Heart left ventricle (tissue), 13 donors: ENCODE results near the gene SPTBN4.

Source experiments
- CTCF ChIP-seq, 12 donors: fragments of 200-600 bp; sonication (generic) in 4 of 12; IDR thresholded peaks; one replicate each; pipeline versions ENCODE4 v1.5.0 to v1.8.0; 2018 to 2022; ENCODE audit warnings: antibody characterized with exemption in 12 of 12, mild to moderate bottlenecking in 5 of 12
- POLR2A ChIP-seq, 2 donors: fragments of 450-650 bp; IDR thresholded peaks; one replicate each; pipeline ENCODE4 v1.6.1; 2017; ENCODE audit warnings: antibody characterized with exemption in 2 of 2, mild to moderate bottlenecking in 2 of 2, moderate library complexity in 2 of 2
- donor health status: ischemic (EF 13 %, LVEDD 7.1; RV severe dilation, severe dysfunction).
- donor health status: DM: no; HTN: yes; CAD: no.
- donor health status: DM: no; HTN: no; CAD: no.
- donor health status: ischemic (EF 25% LVEDD 6.9; RV normal size, moderate dysfunction).
- donor health status: ischemic (EF 25% LVEDD 5.7; RV mildly dilated, moderate dysfunction).
- donor health status: ischemic (EF 35%, LVEDD 5.7; RV mildly dilated, moderate dysfunction).
- donor health status: nonischemic (EF 11% LVEDD 7.7; RV severe dilation, severe dysfunction).
- donor health status: DM: yes; HTN: yes; CAD: no.
- donor health status: PGD.
- donor health status: ischemic (EF 29% LVEDD 5.4; RV normal size, mild dysfunction).
- donor health status: nonischemic (EF 23%, LVEDD 6.1; RV moderate dilation, normal function).

GRCh38 chr19:40583283-40583682, 116.5 kb downstream of the SPTBN4 start:
- TF ChIP-seq CTCF (IDR thresholded peaks at IDR 0.05) = no peak
- no peak for TF ChIP-seq POLR2A (IDR thresholded peaks at IDR 0.05)
